Stimulated activated naive CD4-positive, alpha-beta T cell treated with Interleukin-2 at 50 U/mL for 16 hours (primary cell): ENCODE data around the gene TRAK1.

ENCODE experiments used
- DNase-seq: peaks from one replicate; lab custom pipeline; 2025; lab: John Stamatoyannopoulos, UW

Gene TRAK1

DNA sequence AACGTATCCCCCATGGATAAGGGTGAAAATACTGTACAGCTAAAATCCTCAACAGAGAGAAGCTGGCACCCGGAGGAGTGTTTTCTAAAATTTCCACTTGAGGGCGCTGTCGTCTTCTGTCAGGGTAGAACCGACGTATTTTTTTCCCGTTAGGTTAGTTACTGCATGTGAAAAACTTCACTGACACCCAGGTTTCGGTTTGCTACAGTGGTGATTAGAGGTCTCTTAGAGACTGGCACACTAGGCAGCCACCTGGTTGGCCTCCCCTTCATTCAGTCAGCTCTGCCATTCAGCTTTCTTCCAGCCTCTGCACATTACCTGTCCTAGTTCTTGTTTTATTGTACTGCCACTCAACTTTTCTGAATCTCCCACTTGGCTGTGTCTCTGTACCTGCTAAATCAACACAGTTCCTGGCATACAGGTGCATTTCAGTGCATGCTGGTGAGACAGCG lies 156.4 kb downstream of the TRAK1 start:
- peak; percentile 36 for DNase-seq

DNA sequence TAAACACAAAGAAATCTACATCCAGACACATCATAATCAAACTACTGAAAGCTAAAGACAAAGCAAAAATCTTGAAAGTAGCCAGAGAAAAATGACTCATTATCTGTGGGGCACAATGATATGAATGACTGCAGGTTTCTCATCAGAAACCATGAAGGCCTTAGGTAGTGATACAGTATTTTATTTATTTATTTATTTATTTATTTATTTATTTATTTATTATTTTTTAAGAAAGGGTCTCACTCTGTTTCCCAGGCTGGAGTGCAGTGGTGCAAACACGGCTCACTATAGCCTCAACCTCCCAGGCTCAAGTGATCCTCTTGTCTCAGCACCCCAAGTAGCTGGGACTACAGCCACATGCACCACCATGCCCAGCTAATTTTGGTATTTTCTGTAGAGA lies 159.6 kb downstream of the TRAK1 start:
- DNase-seq, result no peak

DNA sequence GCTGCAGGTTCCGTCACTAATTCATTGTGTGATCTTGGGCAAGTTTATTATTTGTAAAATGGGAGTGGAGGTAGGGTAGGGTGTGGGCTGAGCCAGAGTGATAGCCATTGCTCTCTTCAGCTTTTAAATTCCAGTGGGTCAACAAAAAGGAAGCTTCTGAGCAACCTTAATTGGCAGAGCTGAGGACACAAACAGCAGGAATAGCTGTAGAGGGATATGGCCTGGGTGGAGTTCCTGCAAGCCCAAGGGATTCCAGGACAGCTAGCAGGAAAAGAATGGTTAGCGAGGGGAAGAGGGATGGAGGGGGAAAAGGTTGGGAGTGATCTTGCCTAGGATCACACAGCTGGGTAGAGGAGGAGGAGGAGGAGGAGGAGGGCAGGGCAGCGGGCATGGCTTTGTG lies 163.4 kb downstream of the TRAK1 start:
- DNase-seq, result no peak

DNA sequence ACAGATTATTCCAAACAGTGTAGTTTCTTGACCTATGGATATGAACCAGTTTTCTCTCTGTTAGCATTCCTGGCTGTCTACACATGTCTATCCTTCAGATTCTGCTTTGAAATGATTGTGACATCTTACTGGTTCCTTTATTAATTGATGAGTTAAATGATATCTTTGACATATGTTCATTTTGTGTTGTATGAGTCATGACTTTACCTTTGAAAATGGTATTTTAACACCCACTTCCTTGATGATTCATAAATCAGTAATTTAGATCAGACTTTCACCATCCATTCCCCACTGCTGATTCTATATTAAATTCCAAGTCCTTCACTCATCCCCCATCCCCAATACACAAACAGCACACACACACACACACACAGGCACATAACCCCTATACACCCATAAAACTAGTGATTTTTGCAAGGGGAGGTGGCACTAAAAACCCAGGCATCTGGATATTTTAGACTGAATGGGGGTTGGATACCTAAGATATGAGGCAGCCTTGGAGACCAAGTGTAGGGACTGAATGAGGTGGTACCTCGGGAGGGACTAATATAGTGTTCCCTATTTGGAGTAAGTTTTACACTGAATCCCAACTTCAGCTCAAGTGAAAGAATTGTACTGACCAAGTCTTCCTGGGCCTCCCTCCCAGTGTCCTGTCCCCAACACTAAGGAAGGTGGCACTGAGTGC lies 165.1 kb downstream of the TRAK1 start:
- no peak for DNase-seq

DNA sequence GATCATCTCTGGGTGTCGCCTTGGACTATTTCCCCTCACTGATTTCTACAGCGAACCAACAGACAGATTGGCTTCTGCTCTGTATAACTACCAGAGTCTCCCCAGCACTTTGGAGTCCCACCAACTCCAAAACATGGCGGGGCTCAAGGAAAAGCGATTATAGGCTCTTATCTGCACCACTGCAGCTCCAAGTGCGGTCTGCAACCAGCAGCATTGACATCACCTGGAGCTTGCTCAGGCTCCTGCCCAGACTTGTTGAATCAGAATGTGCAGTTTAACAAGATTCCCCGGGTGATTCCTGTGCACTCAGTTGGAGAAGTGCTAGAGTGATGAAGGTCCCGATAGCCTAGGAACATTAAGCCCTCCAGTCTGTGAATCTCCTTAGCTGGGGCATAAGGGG lies 165.8 kb downstream of the TRAK1 start:
- no peak for DNase-seq

DNA sequence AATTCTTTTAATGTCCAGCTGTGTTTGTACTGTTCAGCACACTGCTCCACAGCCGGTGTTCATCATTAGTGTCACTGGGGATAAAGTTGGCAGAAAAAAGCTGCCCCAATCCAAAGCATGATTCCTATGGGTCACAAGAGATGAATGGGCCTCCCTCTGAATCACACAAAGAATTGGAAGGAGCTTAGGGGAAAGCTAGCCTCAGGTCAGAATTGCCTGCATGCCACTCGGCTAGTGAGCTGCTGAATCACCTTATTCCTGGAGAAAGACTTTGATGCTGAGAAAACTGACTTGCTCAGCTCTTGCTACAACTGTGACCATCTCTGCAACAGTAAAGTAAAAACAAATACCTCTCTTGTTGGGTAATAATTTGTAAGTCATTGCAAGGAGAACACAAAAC lies 171.4 kb downstream of the TRAK1 start:
- no peak for DNase-seq

DNA sequence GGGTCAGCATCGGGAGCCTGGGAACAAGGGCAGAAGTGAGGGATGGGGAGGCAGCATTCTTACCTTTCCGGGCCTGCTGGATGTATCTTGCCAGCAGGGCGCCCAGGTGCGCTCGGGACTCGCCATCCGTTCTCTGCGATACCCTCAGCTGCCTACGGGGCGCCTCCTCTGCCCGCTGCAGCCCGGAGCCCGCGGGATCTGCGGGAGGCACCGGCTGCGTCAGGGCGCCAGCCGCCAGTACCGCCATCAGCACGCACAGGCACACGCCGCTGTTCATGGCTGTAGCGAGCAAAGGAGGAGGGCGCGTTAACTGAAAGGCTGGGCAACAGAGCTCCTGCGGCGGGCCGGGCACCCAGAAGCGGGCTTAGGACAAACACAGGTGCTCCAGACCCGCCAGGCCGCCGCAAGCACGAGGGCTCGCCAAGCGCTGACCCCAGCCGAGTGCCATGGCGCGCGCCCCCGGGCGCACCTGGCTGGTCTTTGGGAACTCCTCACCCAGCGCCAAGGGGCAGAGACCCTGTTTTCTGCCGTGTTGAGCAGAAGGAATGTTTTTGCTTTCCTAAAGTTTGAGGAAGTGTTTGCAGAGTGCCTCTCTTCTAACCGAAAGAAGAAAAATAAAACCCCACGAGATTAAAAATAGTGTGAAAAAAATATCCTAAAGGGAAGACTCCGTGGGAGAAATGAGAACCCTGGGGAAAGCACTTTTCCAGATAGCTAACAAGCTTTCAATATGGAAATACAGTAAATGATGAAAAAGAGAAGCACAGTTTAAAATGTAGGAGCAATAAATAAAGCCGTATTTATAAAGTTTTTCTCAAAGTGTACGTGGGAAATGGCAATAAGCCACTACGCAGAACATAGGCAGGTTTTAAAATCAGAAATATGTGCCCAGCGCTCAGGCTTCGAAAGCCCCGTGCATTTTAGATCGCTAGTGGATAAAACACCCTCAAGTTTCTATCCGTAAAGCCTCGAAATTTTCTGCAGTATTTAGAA lies 172.5 kb downstream of the TRAK1 start:
- no peak for DNase-seq

DNA sequence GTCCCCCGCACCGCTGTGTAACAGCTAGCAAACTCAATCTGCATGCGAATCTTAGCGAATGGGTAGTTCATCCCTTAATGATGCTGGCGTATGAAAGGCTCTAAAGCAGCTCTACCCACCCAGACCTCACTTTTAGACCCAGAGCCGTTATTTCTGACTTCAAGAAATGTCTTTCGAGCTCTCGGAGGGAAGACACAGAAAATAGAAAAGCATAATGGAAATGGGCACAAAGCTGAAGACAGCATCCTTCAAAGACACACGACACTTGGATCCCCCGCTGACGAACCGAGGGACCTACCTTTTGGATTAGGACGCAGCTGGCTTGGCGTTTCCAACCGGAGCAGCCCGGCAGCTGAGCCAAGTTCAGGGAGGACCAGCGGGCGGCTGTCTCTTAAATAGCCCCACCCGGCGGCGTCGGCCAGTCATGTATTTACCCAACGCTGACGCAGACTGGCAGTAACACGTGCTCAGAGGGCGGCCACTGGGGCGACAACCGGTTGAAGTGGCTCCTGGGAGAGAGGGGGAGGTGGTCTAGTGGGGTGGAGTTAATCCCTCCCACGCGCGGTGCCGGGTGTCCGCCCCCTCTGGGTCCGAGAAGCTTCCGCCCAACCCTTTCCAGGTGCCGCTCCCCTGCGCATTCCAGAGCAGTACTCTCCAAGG lies 173.4 kb downstream of the TRAK1 start:
- no peak for DNase-seq

- no peak for DNase-seq
These were observed 174.2 kb downstream of the TRAK1 start for GRCh38 chr3:42265059-42265991.

DNA sequence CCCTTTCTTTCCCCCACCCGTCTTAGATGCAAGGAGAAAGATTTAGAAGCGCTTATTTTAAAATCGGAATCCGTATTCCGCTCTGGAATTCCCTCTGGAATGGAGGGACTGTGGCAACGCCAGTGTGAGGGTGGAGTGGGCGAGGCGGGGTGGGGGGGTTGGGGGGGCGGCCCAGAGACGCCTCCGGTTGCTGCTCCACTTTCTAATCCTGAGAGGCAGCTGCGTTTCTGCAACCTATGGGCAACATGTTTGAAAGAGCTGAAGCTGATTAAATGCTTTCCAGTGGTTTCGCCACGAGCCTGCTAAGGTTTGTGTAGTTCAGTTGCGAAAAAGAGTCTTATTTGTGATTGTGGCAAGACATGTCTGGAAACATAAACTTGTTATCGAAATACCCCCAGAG lies 174.9 kb downstream of the TRAK1 start, which contains the start of gene CCK:
TSS of gene CCK (minus strand) at position 101 of the 400 bp plus-strand sequence. CDS start 2,555 bp downstream, outside the sequence.
- DNase-seq, result no peak

- DNase-seq, result no peak
These were observed 176.7 kb downstream of the TRAK1 start for GRCh38 chr3:42267878-42268277.

DNA sequence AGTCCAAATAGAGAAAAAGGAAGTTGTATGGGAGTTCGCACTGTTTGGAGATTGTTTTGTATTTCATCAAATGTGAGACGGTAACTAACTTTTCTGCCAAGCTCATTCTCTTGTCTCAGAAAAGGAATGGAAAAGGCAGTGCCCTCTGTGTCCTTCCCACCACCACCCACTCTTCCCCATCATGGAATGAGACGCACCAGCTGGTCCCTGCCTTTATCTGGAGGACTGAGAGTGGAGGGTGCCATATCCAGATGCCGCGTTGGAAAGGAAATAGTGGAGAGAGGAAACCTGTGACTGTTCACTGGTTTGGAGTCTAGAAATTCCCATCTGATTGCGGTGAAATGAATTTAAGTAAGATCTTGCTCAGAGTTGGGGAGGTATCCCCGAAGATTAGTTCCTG lies 178.5 kb downstream of the TRAK1 start:
- DNase-seq, result no peak

GRCh38 chr3:42270561-42270960 lies 179.4 kb downstream of the TRAK1 start:
- no peak for DNase-seq

- no peak for DNase-seq
These were observed 180.6 kb downstream of the TRAK1 start for GRCh38 chr3:42271786-42272185.

GRCh38 chr3:42273361-42273760 lies 182.2 kb downstream of the TRAK1 start:
- no peak for DNase-seq

DNA sequence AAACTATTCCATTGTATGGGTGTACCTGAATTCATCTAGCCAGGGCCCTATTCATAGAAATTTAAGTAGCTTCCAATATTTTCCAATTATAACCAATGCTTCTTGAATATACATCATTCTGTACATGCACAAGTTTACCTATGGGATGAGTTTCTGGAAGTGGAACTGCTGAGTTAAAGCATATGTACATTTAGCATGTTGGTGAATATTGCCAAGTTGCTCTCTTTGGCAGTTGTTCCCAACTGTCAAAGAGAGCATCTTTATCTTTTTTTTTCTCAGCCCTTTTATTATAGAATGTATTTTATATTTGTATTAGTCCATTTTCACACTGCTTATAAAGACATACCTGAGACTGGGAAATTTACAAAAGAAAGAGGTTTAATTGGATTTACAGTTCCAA lies 183.1 kb downstream of the TRAK1 start:
- DNase-seq, result no peak

DNA sequence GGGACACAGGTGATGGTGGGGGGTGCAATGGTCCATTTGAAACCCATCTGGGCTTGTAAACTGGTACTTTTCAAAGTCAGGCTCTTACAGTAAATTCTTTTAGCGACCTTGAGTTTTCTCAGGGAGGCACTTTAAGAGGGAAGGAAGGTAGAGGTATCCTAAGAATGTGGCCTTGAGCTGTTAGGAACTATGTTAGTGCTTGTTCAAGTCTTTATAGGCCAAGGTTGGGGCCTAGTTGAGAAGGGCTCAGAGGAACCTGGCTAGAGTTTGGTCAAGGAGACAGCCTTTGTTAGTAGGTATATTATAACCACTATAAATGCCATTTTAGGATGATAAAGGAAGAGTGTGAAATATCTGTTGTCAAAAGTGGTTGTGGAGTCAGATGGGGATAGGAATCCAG lies 184.1 kb downstream of the TRAK1 start:
- DNase-seq, result no peak
